K562 (cell line): ENCODE results near the gene C3orf80. TPM values are rescaled to one million over a fixed set of nuclear protein-coding genes. Genes with fewer than 3 reads are reported as not detected.

Experiments used
- ATAC-seq: fragments of 200-7000 bp; cut with Tn5 transposase; 3 replicates; pipeline ENCODE4 v1.9.1; 2020; ENCODE audit warnings: moderate library complexity
- BruUV-seq: library from RNA; stranded (reverse); fragments of 400-500 nt; replicated peaks from 2 replicates; lab custom pipeline; 2021; lab: Mats Ljungman, UMichigan
- CTCF ChIA-PET: fragments of 300-600 bp; formaldehyde crosslinking; extraction: SDS; loops from one replicate; lab custom pipeline; 2021; ENCODE audit warnings: low intra/inter-chr PET ratio; lab: Yijun Ruan, JAX
- POLR2A ChIA-PET: fragments of 300-600, 350-650 bp; sonication (Branson Sonifier 250); formaldehyde crosslinking; extraction: SDS; loops from one replicate; lab custom pipeline; 2021; ENCODE audit warnings: antibody characterized with exemption, inconsistent platforms; lab: Yijun Ruan, JAX
- DNase-seq, 4 experiments: peaks; one replicate each; pipeline versions ENCODE4 v3.0.0 to v3.0.0-alpha.2; 2011 to 2018; ENCODE audit warnings: low spot score in 3 of 4, mixed read lengths in 3 of 4; ENCODE audit errors: extremely low read depth in 1 of 4
- FAIRE-seq: peaks from 2 replicates; lab custom pipeline; 2011; peaks lifted over from hg19 to GRCh38; lab: Jason Lieb, UNC
- H2AFZ ChIP-seq: 2 replicates; pipeline ENCODE4 v1.6.0; 2011; ENCODE audit warnings: low read depth, low read length, control low read depth, inconsistent platforms
- H3K27ac ChIP-seq: fragments of 200-600 bp; 3 replicates; pipeline ENCODE4 v1.8.0; 2011; ENCODE audit warnings: low read depth, mild to moderate bottlenecking, control low read depth, inconsistent platforms, low read length, moderate library complexity, mixed read lengths; ENCODE audit errors: extremely low read depth
- H3K27me3 ChIP-seq, 2 experiments: fragments of 300-600 bp in 1 of 2; 2 replicates in 1 of 2; 3 replicates in 1 of 2; pipeline versions ENCODE4 v1.6.0 to v1.8.0; 2011; ENCODE audit warnings: inconsistent platforms in 2 of 2, low read length in 2 of 2, mild to moderate bottlenecking in 1 of 2, mixed read lengths in 1 of 2, moderate library complexity in 1 of 2; ENCODE audit not compliant: control insufficient read depth in 2 of 2, insufficient read depth in 2 of 2
- H3K36me3 ChIP-seq: fragments of 300-600 bp; 3 replicates; pipeline ENCODE4 v1.8.0; 2011; ENCODE audit warnings: mild to moderate bottlenecking, low read length, inconsistent platforms; ENCODE audit not compliant: control insufficient read depth, insufficient read depth
- H3K4me1 ChIP-seq, 2 experiments: fragments of 200-600 bp in 1 of 2; replicated peaks in 1 of 2; 2 replicates in 1 of 2; 3 replicates in 1 of 2; pipeline versions ENCODE4 v1.5.1 to v1.8.0; 2011; ENCODE audit warnings: inconsistent platforms in 2 of 2, low read length in 2 of 2, mild to moderate bottlenecking in 1 of 2, mixed read lengths in 1 of 2, moderate library complexity in 1 of 2; ENCODE audit not compliant: control insufficient read depth in 2 of 2, insufficient read depth in 2 of 2
- H3K4me2 ChIP-seq: 2 replicates; pipeline ENCODE4 v1.6.1; 2011; ENCODE audit warnings: low read length, control low read depth, inconsistent platforms, mixed read lengths; ENCODE audit not compliant: insufficient read depth
- H3K4me3 ChIP-seq: fragments of 200-600 bp; sonication (generic), shearing (Covaris generic); 2 replicates; pipeline ENCODE4 v1.5.1; 2016; ENCODE audit warnings: control low read depth, inconsistent platforms
- H3K79me2 ChIP-seq: fragments of 200-600 bp; 3 replicates; pipeline ENCODE4 v1.8.0; 2011; ENCODE audit warnings: low read length, inconsistent platforms; ENCODE audit not compliant: control insufficient read depth, insufficient read depth
- H3K9ac ChIP-seq, 2 experiments: 2 replicates each; pipeline versions ENCODE4 v1.6.0 to v1.6.1; 2011; ENCODE audit warnings: low read depth in 2 of 2, low read length in 2 of 2, control low read depth in 1 of 2, inconsistent platforms in 1 of 2, mild to moderate bottlenecking in 1 of 2, mixed read lengths in 1 of 2; ENCODE audit not compliant: insufficient read depth in 1 of 2
- H3K9me1 ChIP-seq: one replicate; pipeline ENCODE4 v1.6.0; 2011; ENCODE audit warnings: inconsistent platforms, mild to moderate bottlenecking, low read length, moderate library complexity; ENCODE audit not compliant: control insufficient read depth, insufficient read depth
- H3K9me3 ChIP-seq: replicated peaks from 2 replicates; pipeline ENCODE4 v1.5.1; 2011; ENCODE audit warnings: low read depth, low read length, inconsistent platforms; ENCODE audit not compliant: control insufficient read depth, insufficient read depth
- H4K20me1 ChIP-seq: replicated peaks from 2 replicates; pipeline ENCODE4 v1.6.1; 2011; ENCODE audit warnings: low read length, inconsistent platforms, mixed read lengths; ENCODE audit not compliant: control insufficient read depth, insufficient read depth
- KLF6 ChIP-seq: fragments of 250-450 bp; sonication (Bioruptor Pico); IDR thresholded peaks from 2 replicates; pipeline ENCODE4 v1.4.0; 2020; ENCODE audit warnings: mild to moderate bottlenecking, moderate library complexity, borderline replicate concordance
- NR2C2 ChIP-seq, 2 experiments: fragments of 200-800 bp in 1 of 2; sonication (Bioruptor generic) in 1 of 2; sonication (generic) in 1 of 2; formaldehyde crosslinking in 1 of 2; IDR thresholded peaks; 2 replicates each; pipeline versions ENCODE4 v1.6.1 to v1.8.0; 2016 to 2022; ENCODE audit warnings: mild to moderate bottlenecking in 1 of 2, missing compliant biosample characterization in 1 of 2, missing genetic modification characterization in 1 of 2, missing genetic modification reagents in 1 of 2
- RBM39 ChIP-seq: fragments of 200-400 bp; formaldehyde crosslinking; optimal IDR thresholded peaks from 2 replicates; pipeline ENCODE3; 2018; ENCODE audit warnings: low read depth, low read length
- RUNX1 ChIP-seq: sonication (generic); IDR thresholded peaks from 2 replicates; pipeline ENCODE4 v1.6.1; 2016; ENCODE audit warnings: antibody characterized with exemption, low read depth
- SAP30 ChIP-seq: fragments of 200-600 bp; sonication (generic); IDR thresholded peaks from 2 replicates; pipeline ENCODE4 v1.6.1; 2012; ENCODE audit warnings: borderline replicate concordance, low read depth, mild to moderate bottlenecking, moderate library complexity, low read length, control low read depth, inconsistent platforms; ENCODE audit not compliant: insufficient read depth, poor library complexity, severe bottlenecking
- SMARCB1 ChIP-seq: IDR thresholded peaks from 2 replicates; pipeline ENCODE4 v1.6.1; 2011; ENCODE audit warnings: improper control_type of control experiment, low read depth; ENCODE audit not compliant: insufficient read length
- TGIF2 ChIP-seq: sonication (generic); formaldehyde crosslinking; IDR thresholded peaks from 2 replicates; pipeline ENCODE4 v1.8.1; 2022; ENCODE audit warnings: mild to moderate bottlenecking, missing genetic modification reagents, moderate library complexity
- ZNF41 ChIP-seq: fragments of 250-450 bp; sonication (Bioruptor Pico); conservative IDR thresholded peaks from 2 replicates; pipeline ENCODE4 v1.4.0; 2020; ENCODE audit warnings: mild to moderate bottlenecking
- WGBS: fragments of 100-300 bp; shearing (Covaris generic); methylation state at CpG from one replicate; pipeline ENCODE4 v1.1.6; 2016; ENCODE audit warnings: low coverage, mixed read lengths; ENCODE audit not compliant: insufficient coverage; ENCODE audit errors: missing lambda C conversion rate; 5-methylcytosine and 5-hydroxymethylcytosine counted together
- in situ Hi-C: fragments of 300-500 bp; cut with MboI; formaldehyde crosslinking; loops from 4 replicates; pipeline ENCODE4 v1.15.0; 2018; ENCODE audit warnings: inconsistent platforms, mixed read lengths
- intact Hi-C: fragments of 100-400 bp; cut with micrococcal nuclease; formaldehyde crosslinking; loops from 2 replicates; pipeline ENCODE4 v1.14.2; 2022
- polyA plus RNA-seq, 8 experiments: library from polyadenylated mRNA; depleted of rRNA in 4 of 8; stranded (reverse) in 5 of 8; unstranded in 3 of 8; fragments of >200 nt; fragmentation: Nextera tagmentation in 2 of 8; fragmentation: Illumina TruSeq in 1 of 8; extraction: Ambion mirVana in 2 of 8; extraction: Trizol in 1 of 8; gene quantifications; 2 replicates each; pipeline versions ENCODE4 v1.2.1 to v1.2.3, GENCODE V29; 2011 to 2014; ENCODE audit warnings: inconsistent platforms in 1 of 8, missing spikeins in 1 of 8
- total RNA-seq, 7 experiments: library from RNA; depleted of rRNA in 6 of 7; stranded (reverse); fragments of >200 nt in 6 of 7; fragmentation: Illumina TruSeq in 2 of 7; extraction: Trizol in 2 of 7; gene quantifications; 2 replicates each; pipeline versions ENCODE4 v1.2.1 to v1.2.3, GENCODE V29; 2011 to 2021; ENCODE audit warnings: low replicate concordance in 1 of 7
- TF ChIP-seq, protein P1 (sequence below): fragments of 450-650 bp; formaldehyde crosslinking; IDR thresholded peaks from 2 replicates; pipeline ENCODE4 v1.4.0; 2020; ENCODE audit warnings: mild to moderate bottlenecking, mixed read lengths
- TF ChIP-seq, protein P2 (sequence below): sonication (generic); formaldehyde crosslinking; IDR thresholded peaks from 2 replicates; pipeline ENCODE4 v1.8.0; 2022; ENCODE audit warnings: mild to moderate bottlenecking, missing genetic modification reagents
- TF ChIP-seq, protein P3 (sequence below): sonication (generic); formaldehyde crosslinking; IDR thresholded peaks from 2 replicates; pipeline ENCODE4 v1.9.0; 2022; ENCODE audit warnings: mild to moderate bottlenecking, missing genetic modification reagents
- TF ChIP-seq, protein P4 (sequence below): fragments of 250-450 bp; sonication (Bioruptor Pico); IDR thresholded peaks from 2 replicates; pipeline ENCODE4 v1.9.0; 2021; ENCODE audit warnings: mild to moderate bottlenecking

C3orf80 gene
- total and polyA plus RNA-seq, 9 of the 15 experiments (the other 6 are each of a cell fraction or from before 2014, with no cell fraction given) = 0.03 to 0.75 (median 0.07) TPM

DNA sequence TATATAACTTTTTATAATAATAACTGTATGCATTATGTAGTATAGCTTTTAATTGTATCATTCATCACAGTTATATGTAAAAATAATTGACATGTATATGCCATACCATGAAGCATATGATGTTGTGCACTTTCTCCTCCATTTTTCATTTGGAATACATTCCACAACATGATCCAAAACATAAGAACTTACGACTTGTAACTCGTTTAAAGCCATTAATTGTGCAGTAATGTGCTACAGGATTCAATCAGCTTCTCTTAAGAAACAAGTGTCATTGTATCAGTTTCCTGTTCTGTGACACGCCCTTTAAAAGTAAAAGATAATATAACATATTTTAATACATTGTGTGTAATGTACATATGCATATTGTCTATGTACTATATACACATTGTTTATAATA is 2.2 kb downstream of the C3orf80 start:
- FAIRE-seq = no peak
- Histone ChIP-seq H2AFZ (no peak overlapping the region), H3K4me3 (no peak overlapping the region), H4K20me1 (no peaks in the 10 kb centered on the region), H3K4me1 (peaks cover 0 to 21% of the 10 kb centered on the region in 2 experiments; a peak in 2 of 5 replicates), H3K9me1 (no peaks in the 10 kb centered on the region), H3K9ac (no peak overlapping the region), H3K79me2 (no peaks in the 10 kb centered on the region), H3K9me3 (no peaks in the 10 kb centered on the region), H3K36me3 (no peaks in the 10 kb centered on the region), H3K27ac (no peak overlapping the region), H3K27me3 (peaks cover 8 to 29% of the 10 kb centered on the region in 2 experiments; a peak in 3 of 5 replicates), H3K4me2 (no peak overlapping the region)
- ATAC-seq = no peak
- no TSS peak for BruUV-seq
- intact Hi-C loops (loop anchor here (5.0 kb wide), 1 partner anchor 175 kb away; no protein-coding TSS in a partner anchor), in situ Hi-C loops (no loop called here)
- 12% methylated on average over 3 of the region's 3 CpGs for WGBS
- no peak for TF ChIP-seq RBM39
- TF ChIP-seq RUNX1 = no peak
- no peak for TF ChIP-seq NR2C2 (CRISPR knock-in tag; IDR thresholded peaks at IDR 0.05)
- no peak for TF ChIP-seq NR2C2 (tag; IDR thresholded peaks at IDR 0.05)
- TF ChIP-seq, protein P1, sequence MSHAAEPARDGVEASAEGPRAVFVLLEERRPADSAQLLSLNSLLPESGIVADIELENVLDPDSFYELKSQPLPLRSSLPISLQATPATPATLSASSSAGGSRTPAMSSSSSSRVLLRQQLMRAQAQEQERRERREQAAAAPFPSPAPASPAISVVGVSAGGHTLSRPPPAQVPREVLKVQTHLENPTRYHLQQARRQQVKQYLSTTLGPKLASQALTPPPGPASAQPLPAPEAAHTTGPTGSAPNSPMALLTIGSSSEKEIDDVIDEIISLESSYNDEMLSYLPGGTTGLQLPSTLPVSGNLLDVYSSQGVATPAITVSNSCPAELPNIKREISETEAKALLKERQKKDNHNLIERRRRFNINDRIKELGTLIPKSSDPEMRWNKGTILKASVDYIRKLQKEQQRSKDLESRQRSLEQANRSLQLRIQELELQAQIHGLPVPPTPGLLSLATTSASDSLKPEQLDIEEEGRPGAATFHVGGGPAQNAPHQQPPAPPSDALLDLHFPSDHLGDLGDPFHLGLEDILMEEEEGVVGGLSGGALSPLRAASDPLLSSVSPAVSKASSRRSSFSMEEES (CRISPR knock-in tag) = no peak
- TF ChIP-seq TGIF2 (CRISPR knock-in tag) = no peak
- TF ChIP-seq SMARCB1 = no peak
- TF ChIP-seq ZNF41 (CRISPR knock-in tag) = no peak
- TF ChIP-seq, protein P2, sequence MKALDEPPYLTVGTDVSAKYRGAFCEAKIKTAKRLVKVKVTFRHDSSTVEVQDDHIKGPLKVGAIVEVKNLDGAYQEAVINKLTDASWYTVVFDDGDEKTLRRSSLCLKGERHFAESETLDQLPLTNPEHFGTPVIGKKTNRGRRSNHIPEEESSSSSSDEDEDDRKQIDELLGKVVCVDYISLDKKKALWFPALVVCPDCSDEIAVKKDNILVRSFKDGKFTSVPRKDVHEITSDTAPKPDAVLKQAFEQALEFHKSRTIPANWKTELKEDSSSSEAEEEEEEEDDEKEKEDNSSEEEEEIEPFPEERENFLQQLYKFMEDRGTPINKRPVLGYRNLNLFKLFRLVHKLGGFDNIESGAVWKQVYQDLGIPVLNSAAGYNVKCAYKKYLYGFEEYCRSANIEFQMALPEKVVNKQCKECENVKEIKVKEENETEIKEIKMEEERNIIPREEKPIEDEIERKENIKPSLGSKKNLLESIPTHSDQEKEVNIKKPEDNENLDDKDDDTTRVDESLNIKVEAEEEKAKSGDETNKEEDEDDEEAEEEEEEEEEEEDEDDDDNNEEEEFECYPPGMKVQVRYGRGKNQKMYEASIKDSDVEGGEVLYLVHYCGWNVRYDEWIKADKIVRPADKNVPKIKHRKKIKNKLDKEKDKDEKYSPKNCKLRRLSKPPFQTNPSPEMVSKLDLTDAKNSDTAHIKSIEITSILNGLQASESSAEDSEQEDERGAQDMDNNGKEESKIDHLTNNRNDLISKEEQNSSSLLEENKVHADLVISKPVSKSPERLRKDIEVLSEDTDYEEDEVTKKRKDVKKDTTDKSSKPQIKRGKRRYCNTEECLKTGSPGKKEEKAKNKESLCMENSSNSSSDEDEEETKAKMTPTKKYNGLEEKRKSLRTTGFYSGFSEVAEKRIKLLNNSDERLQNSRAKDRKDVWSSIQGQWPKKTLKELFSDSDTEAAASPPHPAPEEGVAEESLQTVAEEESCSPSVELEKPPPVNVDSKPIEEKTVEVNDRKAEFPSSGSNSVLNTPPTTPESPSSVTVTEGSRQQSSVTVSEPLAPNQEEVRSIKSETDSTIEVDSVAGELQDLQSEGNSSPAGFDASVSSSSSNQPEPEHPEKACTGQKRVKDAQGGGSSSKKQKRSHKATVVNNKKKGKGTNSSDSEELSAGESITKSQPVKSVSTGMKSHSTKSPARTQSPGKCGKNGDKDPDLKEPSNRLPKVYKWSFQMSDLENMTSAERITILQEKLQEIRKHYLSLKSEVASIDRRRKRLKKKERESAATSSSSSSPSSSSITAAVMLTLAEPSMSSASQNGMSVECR = no peak
- no peak for TF ChIP-seq KLF6 (CRISPR knock-in tag)
- TF ChIP-seq, protein P3, sequence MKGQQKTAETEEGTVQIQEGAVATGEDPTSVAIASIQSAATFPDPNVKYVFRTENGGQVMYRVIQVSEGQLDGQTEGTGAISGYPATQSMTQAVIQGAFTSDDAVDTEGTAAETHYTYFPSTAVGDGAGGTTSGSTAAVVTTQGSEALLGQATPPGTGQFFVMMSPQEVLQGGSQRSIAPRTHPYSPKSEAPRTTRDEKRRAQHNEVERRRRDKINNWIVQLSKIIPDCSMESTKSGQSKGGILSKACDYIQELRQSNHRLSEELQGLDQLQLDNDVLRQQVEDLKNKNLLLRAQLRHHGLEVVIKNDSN (CRISPR knock-in tag) = no peak
- TF ChIP-seq SAP30 = no peak
- TF ChIP-seq, protein P4, sequence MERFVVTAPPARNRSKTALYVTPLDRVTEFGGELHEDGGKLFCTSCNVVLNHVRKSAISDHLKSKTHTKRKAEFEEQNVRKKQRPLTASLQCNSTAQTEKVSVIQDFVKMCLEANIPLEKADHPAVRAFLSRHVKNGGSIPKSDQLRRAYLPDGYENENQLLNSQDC = no peak
- ChIA-PET CTCF (no interaction called here), POLR2A (no interaction called here)
- no peak for DNase-seq
